ENCODE results near the gene LGALS9B. TPM values are rescaled to one million over a fixed set of nuclear protein-coding genes. Genes with fewer than 3 reads are reported as not detected.
"Not testable (repeated sequence)": the region's sequence is repeated elsewhere in the genome, so short reads cannot be mapped to it uniquely, and the experiment has no call there.

LGALS9B gene
- total RNA-seq, 1 experiment from 2014 or later: not detected

DNA sequence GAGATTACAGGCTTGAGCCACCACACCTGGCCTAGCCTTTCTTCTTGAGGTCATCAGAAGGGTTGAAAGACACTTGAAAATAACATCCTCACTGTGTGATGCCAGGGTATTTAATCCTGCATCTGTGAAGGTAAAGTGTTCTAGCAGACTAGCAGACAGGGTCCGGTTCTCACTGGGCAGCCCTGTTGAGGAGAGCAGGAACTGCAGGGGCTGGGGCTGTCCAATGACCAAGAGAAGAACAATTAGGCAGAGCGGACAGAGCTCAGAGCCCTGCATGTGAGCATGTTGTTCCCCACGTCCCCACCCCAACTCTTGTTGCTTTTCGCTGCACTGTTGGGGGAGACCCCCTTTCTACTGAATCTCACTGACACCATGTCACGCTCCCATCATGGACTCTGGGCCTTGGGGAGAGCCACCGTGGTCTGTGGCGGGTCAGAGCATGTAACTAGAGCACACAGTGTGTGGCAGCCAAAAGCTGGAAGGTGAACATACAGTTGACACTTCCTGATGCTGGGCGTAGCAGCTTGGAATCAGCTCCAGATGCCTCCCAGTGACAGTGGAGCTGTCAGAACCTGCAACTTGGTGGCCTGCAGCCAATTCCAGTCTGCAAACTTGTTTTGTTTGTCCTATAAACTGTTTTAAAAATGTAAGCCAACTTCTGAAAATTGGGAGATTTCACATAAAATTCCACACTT is 7.9 kb upstream of the LGALS9B start:
- not testable (repeated sequence) for H3K36me3 ChIP-seq, H3K4me3 ChIP-seq, H3K9me3 ChIP-seq, H3K27me3 ChIP-seq, DNase-seq

DNA sequence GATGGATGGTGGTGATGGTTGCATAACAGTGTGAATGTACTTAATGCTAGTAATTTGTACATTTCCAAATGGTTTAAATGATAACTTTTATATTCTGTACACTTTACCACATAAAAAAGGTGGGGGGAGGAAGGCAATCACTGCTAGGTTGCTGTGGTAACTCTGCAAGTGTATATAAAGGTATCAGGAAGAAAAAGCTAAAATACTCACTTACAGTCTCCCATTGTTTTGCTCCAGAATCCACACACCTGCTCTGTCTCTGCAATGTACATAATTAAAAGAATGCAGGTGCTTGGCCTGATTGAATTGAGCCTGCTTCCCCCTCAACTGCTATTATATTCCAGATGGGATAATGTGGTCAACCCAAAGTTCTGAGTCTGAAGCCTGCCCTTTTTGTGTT is 6.7 kb upstream of the LGALS9B start:
- not testable (repeated sequence) for H3K36me3 ChIP-seq, H3K4me3 ChIP-seq, DNase-seq, H3K27me3 ChIP-seq, H3K9me3 ChIP-seq

DNA sequence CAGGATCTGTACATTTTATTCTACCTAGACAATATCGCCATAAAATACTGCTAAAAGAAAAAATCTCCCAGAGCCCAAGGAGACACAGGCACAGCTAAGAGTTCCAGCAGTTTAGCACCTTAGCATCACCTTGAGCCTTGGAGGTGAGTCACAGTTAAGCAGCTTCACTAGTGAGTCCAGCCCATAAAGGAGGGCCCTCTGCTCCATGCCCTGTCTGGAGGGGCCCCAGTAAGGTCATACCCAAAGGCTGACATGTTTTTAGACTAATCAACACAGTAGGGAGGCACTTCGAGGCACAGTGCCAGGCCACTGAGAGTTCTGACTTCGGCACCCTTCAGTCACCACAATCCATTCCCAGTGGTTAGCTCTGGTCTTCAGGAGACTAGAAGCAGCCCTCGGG is 2.6 kb upstream of the LGALS9B start:
- not testable (repeated sequence) for DNase-seq, H3K4me3 ChIP-seq, H3K9me3 ChIP-seq, H3K27me3 ChIP-seq, H3K36me3 ChIP-seq

DNA sequence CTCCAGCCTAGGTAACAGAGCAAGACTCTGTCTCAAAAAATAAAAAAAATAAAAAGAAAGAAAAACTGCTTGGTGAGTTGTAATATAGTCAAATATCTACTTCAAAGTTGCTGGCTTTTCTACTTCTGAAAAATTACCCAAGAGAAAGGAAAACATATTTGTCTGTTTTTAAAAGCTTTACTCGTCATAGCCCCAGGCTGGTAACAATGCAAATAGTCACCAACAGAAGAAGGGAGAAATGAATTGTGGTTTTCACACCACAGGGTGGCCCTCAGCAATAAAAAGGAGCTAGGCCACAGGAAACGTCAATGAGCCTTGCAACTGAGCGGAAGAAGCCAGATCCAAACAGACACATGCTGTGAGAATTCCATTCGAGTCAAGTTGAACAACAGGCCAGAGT is 1.8 kb upstream of the LGALS9B start:
- not testable (repeated sequence) for DNase-seq, H3K9me3 ChIP-seq, H3K4me3 ChIP-seq, H3K27me3 ChIP-seq, H3K36me3 ChIP-seq

DNA sequence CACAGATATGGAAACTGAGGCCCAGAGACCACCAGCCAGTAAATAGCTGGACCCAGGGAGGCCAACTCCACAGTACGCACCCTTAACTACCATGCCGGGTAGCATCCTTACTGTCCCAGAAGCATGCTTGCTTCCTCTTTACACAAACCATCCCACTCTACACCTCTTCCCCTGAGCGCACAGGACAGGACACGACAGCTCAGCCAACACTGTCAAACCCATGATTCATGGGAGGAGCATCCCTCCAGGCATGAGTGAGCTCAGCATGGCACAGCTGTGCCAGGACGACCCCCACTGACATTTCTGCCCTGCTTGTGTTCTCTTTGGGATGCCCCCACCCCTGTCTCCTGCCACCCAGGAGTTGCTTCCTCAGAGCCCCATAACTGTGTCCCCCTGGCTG is 340 bp downstream of the LGALS9B start:
- H3K36me3 ChIP-seq, DNase-seq: not testable (repeated sequence)

DNA sequence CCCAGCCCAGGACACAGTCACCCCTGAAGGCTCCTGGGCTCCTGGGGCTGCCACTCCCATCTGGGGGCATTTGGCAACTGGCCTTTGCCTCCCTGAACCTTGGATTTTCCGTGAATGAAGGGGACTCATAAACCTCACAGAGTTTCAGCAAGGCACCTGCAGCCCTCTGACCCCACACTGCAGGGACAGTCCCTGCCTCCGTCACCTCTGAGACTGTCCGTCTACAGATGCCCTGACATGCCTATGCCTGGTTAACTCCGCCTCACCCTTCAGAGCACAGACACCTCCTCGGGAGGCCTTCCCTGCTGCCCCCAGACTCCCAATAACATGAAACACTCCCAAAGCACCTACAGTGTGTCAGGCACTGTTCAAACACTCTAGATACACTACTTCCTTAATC is 786 bp downstream of the LGALS9B start:
- not testable (repeated sequence) for H3K9me3 ChIP-seq, H3K4me3 ChIP-seq, H3K27me3 ChIP-seq, H3K36me3 ChIP-seq, DNase-seq

More for the DNA sequence above, 340 bp downstream of the LGALS9B start:
- not testable (repeated sequence) for H3K27me3 ChIP-seq, H3K4me3 ChIP-seq, H3K9me3 ChIP-seq

DNA sequence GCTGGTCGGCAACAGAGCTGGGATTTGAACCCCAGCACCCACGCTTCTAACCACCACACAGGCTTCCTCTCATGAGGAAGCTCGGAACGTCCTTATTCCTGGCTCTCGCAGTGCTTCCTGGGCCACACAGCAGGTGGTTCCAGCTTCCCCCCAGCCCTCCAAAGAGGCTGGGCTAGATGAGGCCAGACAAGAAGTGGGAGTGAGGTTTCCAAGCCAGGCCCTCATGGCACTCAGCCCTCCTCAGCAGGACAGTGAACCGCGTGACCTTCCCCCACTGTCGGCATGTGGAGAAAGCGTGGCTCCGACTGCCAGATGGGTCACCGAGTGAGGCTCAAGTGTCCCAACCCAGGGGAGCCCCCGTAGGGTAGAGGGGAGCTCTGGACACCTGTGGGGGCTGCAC is 1.8 kb downstream of the LGALS9B start:
- H3K36me3 ChIP-seq, H3K4me3 ChIP-seq, DNase-seq, H3K9me3 ChIP-seq, H3K27me3 ChIP-seq: not testable (repeated sequence)

DNA sequence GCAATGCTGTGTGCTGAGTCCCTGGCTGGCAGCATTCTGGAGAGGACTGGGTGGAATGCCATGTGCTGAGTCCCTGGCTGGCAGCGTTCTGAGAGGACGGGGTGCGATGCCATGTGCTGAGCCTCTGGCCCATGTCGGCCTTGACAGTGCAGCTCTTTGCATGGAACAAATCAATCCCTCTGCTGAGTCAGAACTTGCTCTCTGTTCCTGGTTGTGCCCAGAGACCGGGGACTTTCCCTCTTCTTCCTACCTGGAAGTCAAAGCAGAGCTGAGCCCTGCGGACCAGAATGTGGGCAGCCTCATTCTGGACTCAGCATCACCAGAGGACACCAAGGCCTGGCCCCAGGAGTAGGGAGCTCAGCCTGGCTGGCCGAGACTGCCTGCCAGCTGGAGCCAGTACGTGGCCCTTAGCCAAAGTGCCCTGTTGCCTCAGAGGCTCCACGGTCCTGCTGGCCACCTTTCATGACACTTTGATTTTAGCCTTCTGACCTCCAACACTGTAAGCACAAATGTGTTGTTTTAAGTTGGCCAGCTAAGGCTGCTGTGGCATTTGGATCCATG is 2.4 kb downstream of the LGALS9B start:
- H3K9me3 ChIP-seq, DNase-seq, H3K27me3 ChIP-seq, H3K36me3 ChIP-seq, H3K4me3 ChIP-seq: not testable (repeated sequence)

DNA sequence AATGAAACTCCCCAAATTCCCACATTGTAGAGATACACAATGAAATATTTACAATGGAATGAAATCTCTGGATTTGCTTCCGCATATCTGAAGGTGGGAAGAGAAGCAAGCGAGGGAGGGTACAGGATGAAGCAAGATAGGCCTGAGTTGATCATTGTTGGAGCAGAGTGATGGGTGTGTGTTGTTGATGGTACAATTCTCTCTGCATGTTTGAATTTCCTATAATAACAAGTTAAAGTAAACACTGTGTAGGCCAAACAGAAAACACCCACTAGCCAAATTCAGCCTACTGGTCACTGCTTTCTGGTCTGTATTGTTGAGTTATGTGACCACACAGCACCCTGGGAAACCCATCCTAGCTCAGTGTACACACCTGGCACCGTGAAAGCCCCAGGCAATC is 5.2 kb downstream of the LGALS9B start:
- not testable (repeated sequence) for H3K4me3 ChIP-seq, H3K27me3 ChIP-seq, DNase-seq, H3K36me3 ChIP-seq, H3K9me3 ChIP-seq

DNA sequence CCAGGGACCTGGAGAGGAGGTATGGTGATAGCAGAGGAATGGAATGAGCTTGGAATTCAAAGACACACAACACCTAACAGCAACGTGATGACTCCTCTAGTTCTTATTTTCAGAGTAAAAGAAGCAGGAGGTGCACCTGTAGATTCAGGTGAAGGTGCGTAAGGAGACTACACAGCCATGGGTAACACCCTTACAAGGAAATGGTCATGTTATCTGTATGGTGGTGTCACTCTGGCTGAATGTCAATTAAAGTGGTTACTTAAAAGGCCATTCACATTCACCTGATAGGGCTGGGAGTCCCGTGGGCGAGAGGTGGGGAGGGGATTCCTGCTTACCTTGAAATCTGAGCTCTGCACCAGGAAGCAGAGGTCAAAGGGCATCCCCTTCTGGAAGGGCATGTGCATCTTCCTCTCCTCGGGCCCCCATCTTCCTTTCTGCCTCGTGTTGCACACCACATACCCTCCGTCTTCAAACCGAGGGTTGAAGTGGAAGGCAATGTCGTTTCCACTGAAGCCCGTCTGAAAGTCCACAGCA is 9.4 kb downstream of the LGALS9B start:
- not testable (repeated sequence) for H3K9me3 ChIP-seq, DNase-seq, H3K4me3 ChIP-seq, H3K36me3 ChIP-seq, H3K27me3 ChIP-seq

DNA sequence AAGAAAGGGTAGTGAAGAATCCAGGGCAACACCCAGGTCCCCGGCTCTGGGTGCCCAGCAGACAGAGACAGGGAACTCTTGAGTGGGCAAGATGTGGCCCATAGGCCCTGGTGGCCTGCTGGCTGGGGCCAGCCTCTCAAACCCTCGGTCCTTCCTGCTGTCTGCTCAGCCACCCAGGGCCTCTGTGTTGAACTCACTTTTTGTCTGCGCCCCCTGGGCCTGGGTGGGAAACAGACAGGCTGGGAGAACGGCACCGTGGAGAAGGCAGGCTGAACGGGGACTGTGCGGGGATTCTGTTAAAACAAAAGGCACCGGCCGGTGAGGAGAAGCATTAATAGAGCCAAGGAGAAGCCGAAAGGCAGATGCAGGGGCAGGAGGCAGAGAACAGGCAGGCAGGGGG is 12.2 kb downstream of the LGALS9B start:
- H3K9me3 ChIP-seq, DNase-seq, H3K4me3 ChIP-seq, H3K36me3 ChIP-seq, H3K27me3 ChIP-seq: not testable (repeated sequence)

DNA sequence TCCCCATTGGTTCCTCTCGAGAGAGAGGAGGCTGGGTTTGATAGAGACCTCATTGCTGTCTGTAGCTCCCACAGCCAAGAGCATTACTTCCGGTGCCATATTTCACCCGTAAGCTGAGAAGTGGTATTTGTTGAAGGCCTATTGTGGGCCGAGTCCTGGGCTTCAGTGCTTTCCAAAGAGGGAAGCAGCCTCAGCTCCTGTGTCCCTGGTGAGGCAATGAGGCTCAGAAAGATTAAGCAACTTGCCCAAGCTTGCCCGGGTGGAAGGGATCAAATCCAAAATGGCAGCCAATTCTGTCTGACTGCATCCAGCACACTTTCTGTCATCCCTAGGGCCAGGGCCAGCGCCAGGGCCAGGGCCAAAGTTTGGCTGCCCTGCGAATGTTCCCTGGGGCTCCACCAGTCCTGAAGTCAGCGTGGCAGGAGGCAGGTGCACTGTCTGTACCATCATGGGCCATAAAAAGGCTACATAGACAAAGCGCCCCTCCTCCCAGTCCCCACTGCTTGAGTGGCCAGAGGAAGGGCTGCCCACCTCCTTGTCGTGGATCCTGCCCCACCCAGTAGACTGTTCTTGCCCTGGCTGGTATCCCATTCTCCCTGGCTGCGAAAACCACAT is 13.4 kb downstream of the LGALS9B start:
- not testable (repeated sequence) for H3K27me3 ChIP-seq, H3K4me3 ChIP-seq, H3K36me3 ChIP-seq, H3K9me3 ChIP-seq, DNase-seq

DNA sequence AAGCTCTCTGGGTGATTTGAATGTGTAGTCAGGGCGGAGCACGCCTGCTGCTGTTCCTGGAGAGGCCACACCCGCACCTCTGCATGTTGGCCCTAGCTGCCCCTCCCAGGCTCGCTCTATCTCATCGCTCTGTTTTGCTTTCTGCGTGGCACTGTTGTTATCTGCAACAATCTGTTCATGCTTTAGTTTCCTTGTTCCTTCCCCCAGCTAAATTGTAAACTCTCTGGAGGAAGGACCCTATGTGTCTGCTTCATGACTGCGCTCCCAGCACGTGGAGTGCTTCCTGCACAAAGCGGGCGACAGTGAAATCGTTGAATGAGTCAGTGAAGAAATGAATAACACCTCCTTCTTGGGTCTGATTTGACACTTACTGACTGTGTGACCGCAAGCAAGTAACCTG is 16.5 kb downstream of the LGALS9B start:
- not testable (repeated sequence) for H3K36me3 ChIP-seq, DNase-seq, H3K9me3 ChIP-seq, H3K4me3 ChIP-seq, H3K27me3 ChIP-seq

DNA sequence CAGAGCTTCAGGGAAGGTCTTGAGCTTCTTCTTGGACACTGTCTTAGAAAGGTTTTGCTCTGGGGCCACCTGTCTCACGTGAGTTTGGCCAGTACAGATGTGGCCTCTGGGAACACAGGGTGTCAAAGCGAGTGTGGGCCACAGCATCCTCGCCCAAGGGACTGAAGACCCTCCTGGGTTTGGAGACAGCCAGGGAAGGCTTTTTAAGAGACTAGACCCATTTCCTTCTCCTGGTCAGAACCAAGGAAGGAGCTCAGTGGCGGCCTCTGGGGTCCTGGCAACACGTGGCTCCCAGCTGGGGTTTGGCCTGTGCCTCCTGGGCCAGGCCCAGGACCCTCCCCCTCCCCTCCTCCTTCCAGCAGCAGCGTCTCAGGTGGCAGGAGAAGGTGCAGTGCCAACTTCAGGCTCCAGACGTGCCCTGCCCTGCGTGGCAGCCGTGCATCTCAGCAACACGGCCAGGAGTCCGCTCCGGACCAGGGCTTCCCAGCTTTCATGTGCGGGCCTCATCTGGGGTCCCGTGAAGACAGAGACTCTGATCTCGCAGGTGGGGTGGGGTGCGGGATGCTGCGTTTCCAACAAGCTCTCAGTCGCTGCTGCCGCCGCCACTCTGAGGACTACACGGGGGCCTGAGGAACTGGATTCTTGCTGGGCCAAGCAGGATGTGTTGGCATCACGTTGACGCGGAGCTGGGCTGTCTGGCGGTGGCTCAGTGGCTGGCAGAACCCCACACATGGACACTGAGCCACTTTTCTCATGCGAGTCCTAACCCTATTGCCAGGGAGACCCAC is 19.6 kb downstream of the LGALS9B start:
- H3K27me3 ChIP-seq, H3K9me3 ChIP-seq, DNase-seq, H3K4me3 ChIP-seq, H3K36me3 ChIP-seq: not testable (repeated sequence)

DNA sequence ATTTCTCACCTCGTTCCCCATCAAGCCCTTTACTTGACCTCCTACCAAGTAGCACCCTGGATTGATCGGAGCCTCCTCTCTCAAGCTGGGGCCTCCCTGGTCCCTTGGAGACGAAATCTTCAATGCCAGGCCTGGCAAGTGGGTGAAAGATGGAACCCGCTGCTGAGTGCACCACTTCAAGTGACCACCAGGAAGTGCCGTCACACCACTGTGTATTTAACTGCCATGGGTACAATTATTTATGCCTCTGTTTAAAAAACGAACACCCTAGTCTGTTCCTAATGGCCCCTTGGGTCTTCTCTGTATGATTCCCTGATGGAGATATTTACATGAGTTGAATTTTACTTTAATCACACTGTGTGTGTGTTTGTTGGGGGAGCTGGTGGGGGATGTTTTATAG is 20.4 kb downstream of the LGALS9B start:
- not testable (repeated sequence) for H3K4me3 ChIP-seq, DNase-seq, H3K9me3 ChIP-seq, H3K36me3 ChIP-seq, H3K27me3 ChIP-seq

DNA sequence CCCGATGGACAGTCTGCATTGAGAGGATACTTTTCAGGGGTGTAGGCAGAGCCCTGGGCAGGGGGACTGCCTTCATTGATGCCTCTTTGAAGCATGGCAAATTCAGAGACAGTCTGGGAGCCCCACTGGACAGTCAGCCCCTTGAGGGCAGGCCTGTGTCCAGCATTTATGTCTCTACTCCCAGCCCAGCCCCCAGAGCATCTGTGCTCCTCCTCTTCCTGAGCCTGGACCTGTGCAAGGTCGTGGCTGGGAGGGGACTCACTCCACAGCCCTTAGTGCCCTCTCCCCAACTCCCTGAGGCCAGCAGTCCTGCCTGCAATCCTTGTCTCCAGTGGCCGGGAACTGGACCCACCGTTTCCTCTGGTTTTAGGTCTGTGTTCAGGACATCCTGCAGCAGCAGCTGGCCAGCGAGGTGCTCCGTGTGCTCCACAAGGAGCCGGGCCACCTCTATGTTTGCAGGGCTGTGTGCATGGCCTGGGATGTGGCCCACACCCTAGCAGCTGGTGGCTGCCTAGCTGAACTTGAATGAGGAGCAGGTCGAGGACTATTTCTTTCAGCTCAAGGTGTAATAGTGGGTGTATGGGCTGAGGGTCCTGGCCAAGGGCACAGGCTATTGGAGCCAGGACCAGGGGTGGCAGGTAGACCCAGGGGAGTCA is 22.6 kb downstream of the LGALS9B start:
- H3K4me3 ChIP-seq, DNase-seq, H3K36me3 ChIP-seq, H3K27me3 ChIP-seq, H3K9me3 ChIP-seq: not testable (repeated sequence)

DNA sequence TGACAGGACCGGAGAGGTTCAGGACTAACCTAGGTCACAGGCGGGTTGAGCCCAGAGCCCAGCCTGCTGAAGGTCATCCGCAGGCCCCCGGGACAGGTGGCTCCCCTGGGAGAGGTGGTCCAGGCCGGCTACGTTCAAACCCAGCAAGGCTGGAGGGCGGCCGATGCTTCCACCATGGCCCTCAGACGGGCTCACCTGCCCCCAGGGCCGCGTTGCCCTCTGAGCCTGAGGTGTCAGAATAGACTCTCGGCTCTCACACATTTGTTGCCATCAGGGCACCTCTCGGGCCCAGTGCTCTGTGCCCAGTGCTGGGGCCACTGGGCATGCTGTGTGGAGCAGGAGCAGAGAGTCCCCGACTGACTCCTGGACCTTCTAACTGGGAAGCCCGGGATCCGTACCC is 23.2 kb downstream of the LGALS9B start:
- not testable (repeated sequence) for H3K4me3 ChIP-seq, H3K36me3 ChIP-seq, DNase-seq

More for the DNA sequence above, 23.2 kb downstream of the LGALS9B start:
- H3K9me3 ChIP-seq, H3K27me3 ChIP-seq: not testable (repeated sequence)

All from MG63 (cell line).